Sigmoid colon (tissue), 4 donors: ENCODE measurements around the gene FLNC.
A peak's percentile ranks its signal among the peaks of the same experiment; 100 is the strongest.

Experiments
- CTCF ChIP-seq, 4 experiments: fragments of 450-650 bp in 3 of 4; fragments of 200-600 bp in 1 of 4; IDR thresholded peaks; one replicate each; pipeline ENCODE4 v1.5.1; 2016 to 2019; ENCODE audit warnings: antibody characterized with exemption in 4 of 4, mild to moderate bottlenecking in 3 of 4, moderate library complexity in 2 of 4
- POLR2A ChIP-seq, 2 donors: fragments of 450-650 bp; IDR thresholded peaks; one replicate each; pipeline ENCODE4 v1.6.1; 2016; ENCODE audit warnings: antibody characterized with exemption in 2 of 2, mild to moderate bottlenecking in 2 of 2, moderate library complexity in 2 of 2
- POLR2AphosphoS5 ChIP-seq, 4 donors: sonication (generic); formaldehyde crosslinking; IDR thresholded peaks; one replicate each; pipeline ENCODE4 v1.6.1; 2017; ENCODE audit warnings: antibody characterized with exemption in 4 of 4

GRCh38 chr7:128841921-128842673 is 11.9 kb downstream of the FLNC start:
- no peak for TF ChIP-seq POLR2A (IDR thresholded peaks at IDR 0.05)
- TF ChIP-seq CTCF (IDR thresholded peaks at IDR 0.05), result peak; percentile 33 to 87 (median 52)
- peak in 2 of 4 donors; percentile 18 to 26 for TF ChIP-seq POLR2AphosphoS5 (IDR thresholded peaks at IDR 0.05)
